NCI-H524 (cell line): ENCODE measurements around the gene PITPNC1.

Experiments
- DNase-seq, 2 experiments: peaks; one replicate each; lab custom pipeline; 2025; lab: John Stamatoyannopoulos, UW

The PITPNC1 gene

GRCh38 chr17:67434061-67434525 is 57.0 kb downstream of the PITPNC1 start:
- DNase-seq: no peak

- no peak for DNase-seq
Observed at GRCh38 chr17:67435122-67435521, 58.0 kb downstream of the PITPNC1 start.

- no peak for DNase-seq
Observed at GRCh38 chr17:67435786-67436185, 58.7 kb downstream of the PITPNC1 start.

GRCh38 chr17:67436233-67436632 is 59.2 kb downstream of the PITPNC1 start:
- no peak for DNase-seq

- no peak for DNase-seq
Observed at GRCh38 chr17:67438667-67439066, 61.6 kb downstream of the PITPNC1 start.

- DNase-seq: peak in 1 of 2 experiments; percentile 8
Observed at GRCh38 chr17:67439269-67439668, 62.2 kb downstream of the PITPNC1 start.

GRCh38 chr17:67440277-67441051 is 63.4 kb downstream of the PITPNC1 start:
- no peak for DNase-seq

- DNase-seq: no peak
Observed at GRCh38 chr17:67441052-67441895, 64.2 kb downstream of the PITPNC1 start.

- DNase-seq: no peak
Observed at GRCh38 chr17:67441896-67442219, 64.8 kb downstream of the PITPNC1 start.

- DNase-seq: no peak
Observed at GRCh38 chr17:67442787-67443624, 65.9 kb downstream of the PITPNC1 start.

- no peak for DNase-seq
Observed at GRCh38 chr17:67443931-67444595, 67.0 kb downstream of the PITPNC1 start.

GRCh38 chr17:67448449-67448848 is 71.4 kb downstream of the PITPNC1 start:
- no peak for DNase-seq

- no peak for DNase-seq
Observed at GRCh38 chr17:67449065-67449464, 72.0 kb downstream of the PITPNC1 start.

- DNase-seq: no peak
Observed at GRCh38 chr17:67449845-67450755, 73.0 kb downstream of the PITPNC1 start.

GRCh38 chr17:67452681-67453554 is 75.8 kb downstream of the PITPNC1 start:
- no peak for DNase-seq

- DNase-seq: no peak
Observed at GRCh38 chr17:67456103-67456502, 79.0 kb downstream of the PITPNC1 start.

GRCh38 chr17:67456889-67457288 is 79.8 kb downstream of the PITPNC1 start:
- DNase-seq: no peak

GRCh38 chr17:67458203-67458602 is 81.1 kb downstream of the PITPNC1 start:
- DNase-seq: no peak

GRCh38 chr17:67459985-67460384 is 82.9 kb downstream of the PITPNC1 start:
- no peak for DNase-seq
